H1 (cell line): ENCODE results near the gene RAB3B. TPM values are rescaled to one million over a fixed set of nuclear protein-coding genes. Genes with fewer than 3 reads are reported as not detected.

Experiments
- CTCF ChIA-PET: fragments of 300-600 bp; sonication (Branson Sonifier 250); formaldehyde crosslinking; loops from one replicate; lab custom pipeline; 2021; ENCODE audit not compliant: partially characterized antibody; lab: Charles Lee
- POLR2A ChIA-PET: fragments of 300-600 bp; sonication (Branson Sonifier 250); formaldehyde crosslinking; loops from one replicate; lab custom pipeline; 2021; ENCODE audit warnings: inconsistent platforms; ENCODE audit not compliant: partially characterized antibody; lab: Charles Lee
- DNase-seq, 2 experiments: peaks; one replicate each; pipeline versions ENCODE4 v3.0.0 to v3.0.0-alpha.2; 2010 to 2022; ENCODE audit warnings: low spot score in 2 of 2, low read depth in 1 of 2, mixed read lengths in 1 of 2
- FAIRE-seq: peaks from 2 replicates; lab custom pipeline; 2011; peaks lifted over from hg19 to GRCh38; lab: Jason Lieb, UNC
- H2AFZ ChIP-seq: 2 replicates; pipeline ENCODE4 v1.8.1; 2012; ENCODE audit warnings: low read length, inconsistent platforms
- H2AK5ac ChIP-seq: 2 replicates; pipeline ENCODE4 v1.6.1; 2013; ENCODE audit warnings: low read depth, low read length
- H2BK120ac ChIP-seq: replicated peaks from 2 replicates; pipeline ENCODE3; 2013; ENCODE audit warnings: low read depth, low read length, inconsistent platforms
- H2BK12ac ChIP-seq: 2 replicates; pipeline ENCODE4 v1.6.1; 2013; ENCODE audit warnings: low read depth, low read length
- H2BK15ac ChIP-seq: 2 replicates; pipeline ENCODE4 v1.6.1; 2013; ENCODE audit warnings: low read length
- H2BK20ac ChIP-seq: 2 replicates; pipeline ENCODE4 v1.6.1; 2013; ENCODE audit warnings: low read length
- H2BK5ac ChIP-seq: 2 replicates; pipeline ENCODE4 v1.6.1; 2013; ENCODE audit warnings: low read depth, low read length
- H3K14ac ChIP-seq: 2 replicates; pipeline ENCODE4 v1.6.1; 2013; ENCODE audit warnings: inconsistent platforms; ENCODE audit not compliant: insufficient read length
- H3K18ac ChIP-seq: 2 replicates; pipeline ENCODE4 v1.6.1; 2013; ENCODE audit warnings: low read length; ENCODE audit errors: extremely low read depth
- H3K23ac ChIP-seq: 2 replicates; pipeline ENCODE4 v1.6.1; 2013; ENCODE audit warnings: inconsistent platforms; ENCODE audit not compliant: insufficient read length
- H3K23me2 ChIP-seq: 2 replicates; pipeline ENCODE4 v1.6.1; 2013; ENCODE audit warnings: low read depth, low read length
- H3K27ac ChIP-seq: 2 replicates; pipeline ENCODE4 v1.6.1; 2011; ENCODE audit warnings: low read depth, low read length, inconsistent platforms
- H3K27me3 ChIP-seq, 4 experiments: replicated peaks in 1 of 4; 1 replicate in 1 of 4; 2 replicates in 3 of 4; pipeline versions ENCODE4 v1.6.1 to v1.8.1; 2011 to 2013; ENCODE audit warnings: low read length in 3 of 4, mild to moderate bottlenecking in 3 of 4, inconsistent platforms in 2 of 4, mixed read lengths in 2 of 4, moderate library complexity in 1 of 4; ENCODE audit not compliant: control insufficient read depth in 3 of 4, insufficient read depth in 3 of 4; ENCODE audit errors: extremely low read depth in 1 of 4
- H3K36me3 ChIP-seq, 4 experiments: 2 replicates each; pipeline versions ENCODE4 v1.6.1 to v1.8.1; 2011 to 2013; ENCODE audit warnings: mild to moderate bottlenecking in 4 of 4, low read length in 3 of 4, moderate library complexity in 2 of 4, control low read depth in 1 of 4, inconsistent platforms in 1 of 4; ENCODE audit not compliant: insufficient read depth in 4 of 4, control insufficient read depth in 2 of 4
- H3K4ac ChIP-seq: replicated peaks from 2 replicates; pipeline ENCODE3; 2013; ENCODE audit warnings: low read length, low read depth, mixed read lengths, inconsistent platforms; ENCODE audit not compliant: insufficient read length
- H3K4me1 ChIP-seq, 4 experiments: replicated peaks in 1 of 4; 1 replicate in 1 of 4; 2 replicates in 3 of 4; pipeline versions ENCODE4 v1.6.1 to v1.8.1; 2011 to 2013; ENCODE audit warnings: low read length in 3 of 4, inconsistent platforms in 2 of 4, mixed read lengths in 1 of 4; ENCODE audit not compliant: insufficient read depth in 4 of 4, control insufficient read depth in 3 of 4
- H3K4me2 ChIP-seq, 2 experiments: 2 replicates each; pipeline versions ENCODE4 v1.6.1 to v1.8.1; 2011 to 2013; ENCODE audit warnings: low read depth in 2 of 2, low read length in 2 of 2, control low read depth in 1 of 2, inconsistent platforms in 1 of 2, mild to moderate bottlenecking in 1 of 2; ENCODE audit not compliant: insufficient read depth in 1 of 2
- H3K4me3 ChIP-seq, 4 experiments: fragments of 200-600, 300-600 bp in 1 of 4; sonication (generic), shearing (Covaris generic), sonication (Bioruptor Twin) in 1 of 4; 2 replicates each; pipeline versions ENCODE4 v1.5.1 to v1.8.1; 2011 to 2016; ENCODE audit warnings: low read length in 4 of 4, low read depth in 3 of 4, control low read depth in 2 of 4, inconsistent platforms in 2 of 4, mild to moderate bottlenecking in 2 of 4, mixed read lengths in 1 of 4, moderate library complexity in 1 of 4; ENCODE audit not compliant: insufficient read depth in 2 of 4; ENCODE audit errors: extremely low read depth in 1 of 4
- H3K56ac ChIP-seq: replicated peaks from 2 replicates; pipeline ENCODE3; 2013; ENCODE audit warnings: low read depth, mild to moderate bottlenecking, mixed read lengths, low read length, inconsistent platforms; ENCODE audit not compliant: insufficient read length
- H3K79me1 ChIP-seq: 2 replicates; pipeline ENCODE4 v1.6.1; 2013; ENCODE audit warnings: low read depth, low read length, control low read depth
- H3K79me2 ChIP-seq, 2 experiments: 2 replicates each; pipeline versions ENCODE4 v1.6.1 to v1.8.1; 2012 to 2013; ENCODE audit warnings: low read length in 2 of 2, mild to moderate bottlenecking in 2 of 2, inconsistent platforms in 1 of 2; ENCODE audit not compliant: insufficient read depth in 2 of 2, control insufficient read depth in 1 of 2
- H3K9ac ChIP-seq, 4 experiments: replicated peaks in 1 of 4; 1 replicate in 1 of 4; 2 replicates in 3 of 4; pipeline versions ENCODE4 v1.6.1 to v1.8.1; 2011 to 2013; ENCODE audit warnings: low read depth in 3 of 4, low read length in 3 of 4, control low read depth in 2 of 4, mild to moderate bottlenecking in 2 of 4, moderate library complexity in 2 of 4, inconsistent platforms in 1 of 4; ENCODE audit errors: extremely low read depth in 1 of 4
- H3K9me3 ChIP-seq, 2 experiments: 2 replicates each; pipeline versions ENCODE4 v1.6.1 to v1.8.1; 2012 to 2013; ENCODE audit warnings: mild to moderate bottlenecking in 2 of 2, moderate library complexity in 2 of 2, control low read depth in 1 of 2, inconsistent platforms in 1 of 2, low read depth in 1 of 2, low read length in 1 of 2, mixed read lengths in 1 of 2; ENCODE audit not compliant: insufficient read depth in 2 of 2
- H4K20me1 ChIP-seq, 2 experiments: replicated peaks in 1 of 2; 2 replicates each; pipeline versions ENCODE3 to v1.8.1; 2011 to 2013; ENCODE audit warnings: inconsistent platforms in 2 of 2, low read length in 2 of 2, mild to moderate bottlenecking in 1 of 2; ENCODE audit not compliant: insufficient read depth in 2 of 2, control insufficient read depth in 1 of 2
- H4K5ac ChIP-seq: 2 replicates; pipeline ENCODE4 v1.6.1; 2013; ENCODE audit warnings: low read length, low read depth, mixed read lengths, inconsistent platforms; ENCODE audit not compliant: insufficient read length
- H4K8ac ChIP-seq: 2 replicates; pipeline ENCODE4 v1.8.0; 2013; ENCODE audit warnings: mild to moderate bottlenecking, moderate library complexity, low read length, inconsistent platforms; ENCODE audit not compliant: insufficient read depth; ENCODE audit errors: extremely low read depth
- H4K91ac ChIP-seq: replicated peaks from 2 replicates; pipeline ENCODE3; 2013; ENCODE audit warnings: low read length, mixed read lengths, inconsistent platforms; ENCODE audit not compliant: insufficient read length
- BACH1 ChIP-seq: IDR thresholded peaks from 2 replicates; pipeline ENCODE4 v1.6.1; 2012; ENCODE audit warnings: low read length, improper control_type of control experiment
- BCL11A ChIP-seq, 2 experiments: IDR thresholded peaks; one replicate each; pipeline ENCODE4 v1.6.1; 2011; ENCODE audit warnings: low read depth in 2 of 2, low read length in 2 of 2, mild to moderate bottlenecking in 2 of 2
- EZH2 ChIP-seq: fragments of 200-600 bp; sonication (generic); IDR thresholded peaks from 2 replicates; pipeline ENCODE4 v1.7.1; 2012; ENCODE audit warnings: low read depth, mild to moderate bottlenecking, moderate library complexity, low read length, inconsistent platforms; ENCODE audit not compliant: severe bottlenecking
- HDAC2 ChIP-seq, 2 experiments: fragments of 300-600 bp in 1 of 2; sonication (generic) in 1 of 2; IDR thresholded peaks; 2 replicates each; pipeline ENCODE4 v1.6.1; 2011 to 2012; ENCODE audit warnings: low read depth in 2 of 2, low read length in 2 of 2, mild to moderate bottlenecking in 2 of 2, moderate library complexity in 2 of 2, borderline replicate concordance in 1 of 2, inconsistent platforms in 1 of 2
- POLR2AphosphoS5 ChIP-seq: IDR thresholded peaks from 2 replicates; pipeline ENCODE4 v1.6.1; 2011; ENCODE audit warnings: low read depth, low read length
- RNF2 ChIP-seq: fragments of 200-900, 300-1000 bp; sonication (generic); IDR thresholded peaks from 2 replicates; pipeline ENCODE4 v1.7.1; 2016; ENCODE audit warnings: borderline replicate concordance, low read depth, mild to moderate bottlenecking, antibody characterized with exemption, low read length; ENCODE audit not compliant: poor library complexity, severe bottlenecking; ENCODE audit errors: missing control alignments
- SP1 ChIP-seq: IDR thresholded peaks from 2 replicates; pipeline ENCODE4 v1.6.1; 2011; ENCODE audit warnings: low read depth, low read length
- USF2 ChIP-seq: IDR thresholded peaks from 2 replicates; pipeline ENCODE4 v1.6.1; 2011; ENCODE audit warnings: low read length, improper control_type of control experiment
- YY1 ChIP-seq: IDR thresholded peaks from 2 replicates; pipeline ENCODE4 v1.6.1; 2011; ENCODE audit warnings: low read depth, mild to moderate bottlenecking, low read length
- WGBS, 2 experiments: shearing (Covaris generic) in 1 of 2; methylation state at CpG; one replicate each; pipeline versions ENCODE4 v1.1.6 to v1.1.7; 2013 to 2015; ENCODE audit warnings: low lambda C conversion rate in 2 of 2, mixed read lengths in 2 of 2, inconsistent platforms in 1 of 2, low coverage in 1 of 2, missing lambda C conversion rate in 1 of 2; ENCODE audit not compliant: insufficient replicate concordance in 2 of 2, insufficient coverage in 1 of 2, insufficient read length in 1 of 2; ENCODE audit errors: extremely low coverage in 1 of 2, missing lambda C conversion rate in 1 of 2; 5-methylcytosine and 5-hydroxymethylcytosine counted together
- polyA plus RNA-seq, 7 experiments: library from polyadenylated mRNA; depleted of rRNA in 3 of 7; stranded (reverse) in 5 of 7; unstranded in 2 of 7; fragments of >200 nt in 5 of 7; fragments of 200-250 nt in 2 of 7; gene quantifications; 1 replicate in 5 of 7; 2 replicates in 1 of 7; 4 replicates in 1 of 7; pipeline versions ENCODE4 v1.2.1 to v1.2.3, GENCODE V29; 2011 to 2013; ENCODE audit warnings: missing spikeins in 2 of 7, mixed read lengths in 2 of 7
- total RNA-seq: library from RNA; stranded (reverse); fragmentation: NEBNext Ultra II Directional; extraction: Animal tissue kit (Norgen Biotek cat#: 25700); gene quantifications from 2 replicates; pipeline ENCODE4 v1.2.1, GENCODE V29; 2021

The RAB3B gene
- total and polyA plus RNA-seq, 2 of the 8 experiments (the other 6 are each of a cell fraction or from before 2014, with no cell fraction given) = 12.5 to 36.8 TPM

GRCh38 chr1:51924455-51924854 is 66.0 kb downstream of the RAB3B start:
- H2BK15ac ChIP-seq = no peak overlapping the region
- no peak for FAIRE-seq
- no peaks in the 10 kb centered on the region for H3K9me3 ChIP-seq
- H2BK12ac ChIP-seq = no peak overlapping the region
- peaks cover 0 to 2% (median 0%) of the 10 kb centered on the region in 4 experiments; a peak in 1 of 7 replicates for H3K4me1 ChIP-seq
- no peak overlapping the region for H3K9ac ChIP-seq
- no peak overlapping the region for H2AFZ ChIP-seq
- H4K91ac ChIP-seq = no peak overlapping the region
- H2BK5ac ChIP-seq = no peak overlapping the region
- H3K27me3 ChIP-seq = no peaks in the 10 kb centered on the region; a peak in 1 of 7 replicates
- H3K14ac ChIP-seq = no peak overlapping the region
- no peak overlapping the region for H3K4ac ChIP-seq
- no peak overlapping the region for H3K56ac ChIP-seq
- no peak overlapping the region for H2BK20ac ChIP-seq
- H3K4me3 ChIP-seq = no peak overlapping the region
- DNase-seq = no peak
- H3K4me2 ChIP-seq = no peak overlapping the region
- WGBS, 2 experiments = 83% methylated on average over 1 of the region's 1 CpG; no CpG with 5 or more reads in 1 of the 2 experiments
- H2AK5ac ChIP-seq = no peak overlapping the region
- H4K5ac ChIP-seq = no peak overlapping the region
- H3K79me1 ChIP-seq = no peaks in the 10 kb centered on the region; the same call in 1 of the 2 replicates
- H3K27ac ChIP-seq = no peak overlapping the region
- peaks cover 2 to 14% (median 4%) of the 10 kb centered on the region in 4 experiments; a peak in 4 of 8 replicates for H3K36me3 ChIP-seq
- H2BK120ac ChIP-seq = no peak overlapping the region
- no peak overlapping the region for H3K23ac ChIP-seq
- CTCF ChIA-PET = interaction anchor here (0.5 to 7.7 kb wide), 19 partner anchors 9 to 216 kb away, joined by 3 to 84 read pairs (median 4); no protein-coding TSS in a partner anchor
- H3K18ac ChIP-seq = no peak overlapping the region
- H4K8ac ChIP-seq = no peak overlapping the region
- H3K79me2 ChIP-seq = no peaks in the 10 kb centered on the region
- no peaks in the 10 kb centered on the region; the same call in 1 of the 2 replicates for H3K23me2 ChIP-seq
- H4K20me1 ChIP-seq = no peaks in the 10 kb centered on the region
- POLR2A ChIA-PET = interaction anchor here (1.6 kb wide), 1 partner anchor 65 kb away, joined by 3 read pairs; no protein-coding TSS in a partner anchor
- TF ChIP-seq RNF2 (no peak), SP1 (no peak), YY1 (no peak), POLR2AphosphoS5 (no peak), USF2 (no peak), BACH1 (no peak), HDAC2 (IDR thresholded peaks at IDR 0.05; ENCODE audit: borderline replicate concordance in 1 of 2, low read depth in 2 of 2, low read length in 2 of 2) (no peak), BCL11A (IDR thresholded peaks at IDR 0.05; ENCODE audit: low read depth in 2 of 2, low read length in 2 of 2) (no peak), EZH2 (no peak)
